SK-N-SH treated with all-trans-retinoic acid at 6 μM for 48 hours (cell line): ENCODE data around the gene CACNA2D4.

Experiments
- ATAC-seq: fragments of 200-7000 bp; cut with Tn5 transposase; 3 replicates; pipeline ENCODE4 v1.9.1; 2020; ENCODE audit warnings: mild to moderate bottlenecking, moderate library complexity
- ARNTL ChIP-seq: fragments of 450-650 bp; formaldehyde crosslinking; IDR thresholded peaks from 2 replicates; pipeline ENCODE4 v1.5.0; 2020; ENCODE audit warnings: low read depth, mild to moderate bottlenecking, moderate library complexity, borderline replicate concordance
- CSDC2 ChIP-seq: fragments of 250-450 bp; sonication (Bioruptor Pico); IDR thresholded peaks from 2 replicates; pipeline ENCODE4 v1.5.0; 2020; ENCODE audit warnings: mild to moderate bottlenecking, moderate library complexity
- CSRNP3 ChIP-seq: fragments of 250-450 bp; sonication (Bioruptor Pico); IDR thresholded peaks from 2 replicates; pipeline ENCODE4 v1.5.1; 2021; ENCODE audit warnings: mild to moderate bottlenecking, moderate library complexity
- ESRRG ChIP-seq: fragments of 250-450 bp; sonication (Bioruptor Pico); IDR thresholded peaks from 2 replicates; pipeline ENCODE4 v1.6.1; 2021; ENCODE audit warnings: mild to moderate bottlenecking
- GLIS3 ChIP-seq: fragments of 250-450 bp; sonication (Bioruptor Pico); IDR thresholded peaks from 2 replicates; pipeline ENCODE4 v1.5.0; 2020; ENCODE audit warnings: mild to moderate bottlenecking, moderate library complexity
- ISL1 ChIP-seq: fragments of 250-450 bp; sonication (Bioruptor Pico); IDR thresholded peaks from 2 replicates; pipeline ENCODE4 v2.1.2; 2022; ENCODE audit warnings: mild to moderate bottlenecking, moderate library complexity
- OSR1 ChIP-seq: fragments of 250-450 bp; sonication (Bioruptor Pico); IDR thresholded peaks from 2 replicates; pipeline ENCODE4 v1.8.0; 2022; ENCODE audit warnings: moderate library complexity, mild to moderate bottlenecking, inconsistent platforms
- RARB ChIP-seq: fragments of 250-450 bp; sonication (Bioruptor Pico); IDR thresholded peaks from 2 replicates; pipeline ENCODE4 v1.8.0; 2021; ENCODE audit warnings: mild to moderate bottlenecking, moderate library complexity
- SNAI2 ChIP-seq: fragments of 250-450 bp; sonication (Bioruptor Pico); IDR thresholded peaks from 2 replicates; pipeline ENCODE4 v1.5.0; 2020; ENCODE audit warnings: mild to moderate bottlenecking, moderate library complexity
- TCF4 ChIP-seq: fragments of 250-450 bp; sonication (Bioruptor Pico); IDR thresholded peaks from 2 replicates; pipeline ENCODE4 v1.8.0; 2021; ENCODE audit warnings: mild to moderate bottlenecking, moderate library complexity, borderline replicate concordance
- TSHZ2 ChIP-seq: fragments of 250-450 bp; sonication (Bioruptor Pico); IDR thresholded peaks from 2 replicates; pipeline ENCODE4 v1.5.0; 2020; ENCODE audit warnings: mild to moderate bottlenecking, moderate library complexity
- ZC3H10 ChIP-seq: fragments of 250-450 bp; sonication (Bioruptor Pico); IDR thresholded peaks from 2 replicates; pipeline ENCODE4 v1.5.1; 2021; ENCODE audit warnings: mild to moderate bottlenecking, moderate library complexity
- ZFP3 ChIP-seq: fragments of 250-450 bp; sonication (Bioruptor Pico); IDR thresholded peaks from 2 replicates; pipeline ENCODE4 v1.5.0; 2020; ENCODE audit warnings: mild to moderate bottlenecking, moderate library complexity
- ZFP30 ChIP-seq: fragments of 450-650 bp; formaldehyde crosslinking; IDR thresholded peaks from 2 replicates; pipeline ENCODE4 v1.5.0; 2022; ENCODE audit warnings: mild to moderate bottlenecking, moderate library complexity
- ZNF565 ChIP-seq: fragments of 450-650 bp; formaldehyde crosslinking; conservative IDR thresholded peaks from 2 replicates; pipeline ENCODE4 v1.5.0; 2020; ENCODE audit warnings: low read depth, mild to moderate bottlenecking, moderate library complexity
- ZNF70 ChIP-seq: fragments of 450-650 bp; formaldehyde crosslinking; IDR thresholded peaks from 2 replicates; pipeline ENCODE4 v1.5.0; 2020; ENCODE audit warnings: mild to moderate bottlenecking, moderate library complexity
- TF ChIP-seq, protein P1 (sequence below): fragments of 250-450 bp; sonication (Bioruptor Pico); IDR thresholded peaks from 2 replicates; pipeline ENCODE4 v1.5.1; 2020; ENCODE audit warnings: low read depth, mild to moderate bottlenecking, moderate library complexity
- TF ChIP-seq, protein P2 (sequence below): fragments of 250-450 bp; sonication (Bioruptor Pico); IDR thresholded peaks from 2 replicates; pipeline ENCODE4 v1.8.0; 2020; ENCODE audit warnings: mild to moderate bottlenecking, moderate library complexity, borderline replicate concordance

CACNA2D4 gene

GRCh38 chr12:1811948-1812291, 106.5 kb downstream of the CACNA2D4 start:
- TF ChIP-seq CSDC2 (CRISPR knock-in tag) (no peak), ZFP30 (no peak), ARNTL (CRISPR knock-in tag) (no peak), RARB (CRISPR knock-in tag) (no peak), ZC3H10 (CRISPR knock-in tag) (no peak), ZNF70 (no peak), OSR1 (CRISPR knock-in tag) (no peak), CSRNP3 (CRISPR knock-in tag) (no peak)
- TF ChIP-seq, protein P1, sequence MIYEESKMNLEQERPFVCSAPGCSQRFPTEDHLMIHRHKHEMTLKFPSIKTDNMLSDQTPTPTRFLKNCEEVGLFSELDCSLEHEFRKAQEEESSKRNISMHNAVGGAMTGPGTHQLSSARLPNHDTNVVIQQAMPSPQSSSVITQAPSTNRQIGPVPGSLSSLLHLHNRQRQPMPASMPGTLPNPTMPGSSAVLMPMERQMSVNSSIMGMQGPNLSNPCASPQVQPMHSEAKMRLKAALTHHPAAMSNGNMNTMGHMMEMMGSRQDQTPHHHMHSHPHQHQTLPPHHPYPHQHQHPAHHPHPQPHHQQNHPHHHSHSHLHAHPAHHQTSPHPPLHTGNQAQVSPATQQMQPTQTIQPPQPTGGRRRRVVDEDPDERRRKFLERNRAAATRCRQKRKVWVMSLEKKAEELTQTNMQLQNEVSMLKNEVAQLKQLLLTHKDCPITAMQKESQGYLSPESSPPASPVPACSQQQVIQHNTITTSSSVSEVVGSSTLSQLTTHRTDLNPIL (CRISPR knock-in tag): no peak
- TF ChIP-seq, all 23 proteins: peak for 0
- ATAC-seq: no peak

DNA sequence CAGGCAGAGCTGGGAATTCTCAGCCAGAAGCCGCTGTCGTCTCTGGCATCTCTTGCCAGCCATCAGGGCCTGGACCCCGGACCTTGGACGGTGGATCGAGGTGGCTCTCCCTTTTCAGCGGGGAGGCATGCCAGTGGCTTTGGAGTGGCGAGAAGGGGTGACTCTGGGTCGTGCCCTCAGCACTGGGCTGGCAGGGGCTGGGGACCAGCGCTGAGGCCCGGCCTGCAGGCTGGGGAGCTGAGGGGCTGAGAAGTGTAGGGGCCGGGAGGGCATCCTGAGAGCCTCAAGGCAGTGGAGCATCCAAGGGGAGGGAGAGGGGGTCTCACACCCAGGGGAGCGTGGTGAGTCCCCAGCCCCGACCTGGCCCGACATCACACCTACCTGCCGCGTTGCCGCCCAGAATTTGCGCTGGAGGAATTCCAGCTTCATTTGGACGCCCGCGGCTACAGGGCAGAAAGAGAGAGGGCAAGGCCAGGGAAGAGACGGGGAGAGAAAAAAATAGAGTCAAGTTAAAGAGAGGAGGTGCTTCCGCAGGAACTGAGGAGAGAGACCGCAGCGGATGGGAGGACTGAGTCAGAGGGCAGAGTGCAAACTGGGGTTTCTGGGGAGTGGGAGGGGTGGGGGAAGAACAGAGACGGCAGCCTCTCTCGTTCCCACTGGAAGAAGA, 107.0 kb downstream of the CACNA2D4 start:
- TF ChIP-seq CSRNP3 (CRISPR knock-in tag) (no peak), ZNF565 (CRISPR knock-in tag) (no peak), ISL1 (CRISPR knock-in tag) (no peak), SNAI2 (CRISPR knock-in tag) (no peak), TCF4 (no peak), TSHZ2 (CRISPR knock-in tag) (no peak)
- TF ChIP-seq, protein P2, sequence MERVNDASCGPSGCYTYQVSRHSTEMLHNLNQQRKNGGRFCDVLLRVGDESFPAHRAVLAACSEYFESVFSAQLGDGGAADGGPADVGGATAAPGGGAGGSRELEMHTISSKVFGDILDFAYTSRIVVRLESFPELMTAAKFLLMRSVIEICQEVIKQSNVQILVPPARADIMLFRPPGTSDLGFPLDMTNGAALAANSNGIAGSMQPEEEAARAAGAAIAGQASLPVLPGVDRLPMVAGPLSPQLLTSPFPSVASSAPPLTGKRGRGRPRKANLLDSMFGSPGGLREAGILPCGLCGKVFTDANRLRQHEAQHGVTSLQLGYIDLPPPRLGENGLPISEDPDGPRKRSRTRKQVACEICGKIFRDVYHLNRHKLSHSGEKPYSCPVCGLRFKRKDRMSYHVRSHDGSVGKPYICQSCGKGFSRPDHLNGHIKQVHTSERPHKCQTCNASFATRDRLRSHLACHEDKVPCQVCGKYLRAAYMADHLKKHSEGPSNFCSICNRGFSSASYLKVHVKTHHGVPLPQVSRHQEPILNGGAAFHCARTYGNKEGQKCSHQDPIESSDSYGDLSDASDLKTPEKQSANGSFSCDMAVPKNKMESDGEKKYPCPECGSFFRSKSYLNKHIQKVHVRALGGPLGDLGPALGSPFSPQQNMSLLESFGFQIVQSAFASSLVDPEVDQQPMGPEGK (CRISPR knock-in tag): no peak
- no peak for ATAC-seq

DNA sequence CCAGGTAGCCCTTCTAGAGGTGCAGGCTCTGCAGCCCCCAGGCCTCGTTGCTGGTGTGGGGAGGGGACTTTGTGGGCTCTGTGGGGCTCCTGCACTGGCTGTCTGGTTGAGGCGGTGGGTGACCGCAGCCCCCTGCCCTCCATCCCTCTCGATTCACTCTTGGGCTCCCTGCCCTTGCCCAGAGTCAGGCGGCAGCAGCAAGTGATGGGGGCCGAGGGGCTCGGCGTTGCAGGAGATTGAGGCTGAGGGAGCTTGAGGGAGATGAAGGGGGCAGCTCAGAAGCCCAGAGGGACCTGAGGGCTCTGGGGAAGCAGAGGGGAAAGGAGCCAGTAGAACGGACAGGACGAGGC, 107.5 kb downstream of the CACNA2D4 start:
- ATAC-seq: no peak
- no peak for TF ChIP-seq GLIS3 (CRISPR knock-in tag)
- no peak for TF ChIP-seq SNAI2 (CRISPR knock-in tag)
- TF ChIP-seq CSDC2 (CRISPR knock-in tag): no peak
- TF ChIP-seq ISL1 (CRISPR knock-in tag): no peak
- TF ChIP-seq, protein P1 (CRISPR knock-in tag): no peak
- TF ChIP-seq ESRRG (CRISPR knock-in tag): no peak
- TF ChIP-seq ZFP3 (CRISPR knock-in tag): no peak
- TF ChIP-seq, all 23 proteins: peak for 0
